Osteocyte (in vitro differentiated cells): ENCODE data around the gene CACNA1H. TPM values are rescaled to one million over a fixed set of nuclear protein-coding genes. Genes with fewer than 3 reads are reported as not detected.
"Not testable (repeated sequence)": the region's sequence is repeated elsewhere in the genome, so short reads cannot be mapped to it uniquely, and the experiment has no call there.

Experiments used
- DNase-seq: peaks from one replicate; pipeline ENCODE4 v3.0.0; 2021; ENCODE audit warnings: mixed read lengths; ENCODE audit not compliant: unreplicated experiment; ENCODE audit errors: extremely low spot score
- H3K27ac Mint-ChIP-seq: one replicate; pipeline ENCODE4 v1.8.0; 2021; ENCODE audit warnings: mild to moderate bottlenecking, mixed read lengths; ENCODE audit not compliant: unreplicated experiment
- H3K27me3 Mint-ChIP-seq: one replicate; pipeline ENCODE4 v1.8.0; 2021; ENCODE audit warnings: mixed read lengths; ENCODE audit not compliant: unreplicated experiment
- H3K36me3 Mint-ChIP-seq: one replicate; pipeline ENCODE4 v1.8.0; 2021; ENCODE audit warnings: mixed read lengths; ENCODE audit not compliant: unreplicated experiment
- H3K4me1 Mint-ChIP-seq: one replicate; pipeline ENCODE4 v1.8.0; 2021; ENCODE audit warnings: mixed read lengths; ENCODE audit not compliant: unreplicated experiment
- H3K4me3 Mint-ChIP-seq: one replicate; pipeline ENCODE4 v1.8.0; 2021; ENCODE audit warnings: mild to moderate bottlenecking, moderate library complexity, mixed read lengths; ENCODE audit not compliant: unreplicated experiment
- H3K9me3 Mint-ChIP-seq: one replicate; pipeline ENCODE4 v1.8.0; 2021; ENCODE audit warnings: mixed read lengths; ENCODE audit not compliant: unreplicated experiment
- CTCF ChIP-seq: fragments of 200-600 bp; sonication (generic); IDR thresholded peaks from 2 replicates; pipeline ENCODE4 v1.5.0; 2021; ENCODE audit warnings: antibody characterized with exemption, mild to moderate bottlenecking, moderate library complexity
- total RNA-seq: library from RNA; stranded (reverse); gene quantifications from 2 replicates; pipeline ENCODE4 v1.2.1, GENCODE V29; 2021

Gene CACNA1H
- total RNA-seq, 1 donor from 2014 or later, result 21.2 TPM

- H3K4me1 Mint-ChIP-seq, result no peaks in the 10 kb centered on the region
Measured at GRCh38 chr16:1223355-1224214, 70.7 kb downstream of the CACNA1H start.

GRCh38 chr16:1224558-1224957 lies 71.7 kb downstream of the CACNA1H start:
- no peak for TF ChIP-seq CTCF
- Mint-ChIP-seq H3K27ac (no peak overlapping the region), H3K4me1 (no peaks in the 10 kb centered on the region), H3K27me3 (no peaks in the 10 kb centered on the region), H3K9me3 (no peaks in the 10 kb centered on the region), H3K36me3 (peaks cover 3% of the 10 kb centered on the region), H3K4me3 (no peak overlapping the region)
- no peak for DNase-seq

More at GRCh38 chr16:1223355-1224214, 70.7 kb downstream of the CACNA1H start:
- no peak for DNase-seq
- H3K27me3 Mint-ChIP-seq, result no peaks in the 10 kb centered on the region
- H3K9me3 Mint-ChIP-seq, result no peaks in the 10 kb centered on the region
- H3K27ac Mint-ChIP-seq, result no peak overlapping the region
- TF ChIP-seq CTCF, result no peak
- H3K4me3 Mint-ChIP-seq, result no peak overlapping the region
- H3K36me3 Mint-ChIP-seq, result peaks cover 3% of the 10 kb centered on the region

GRCh38 chr16:1225051-1225451 lies 72.1 kb downstream of the CACNA1H start, which contains the start of gene TPSG1:
Gene TPSG1 (minus strand): TSS chr16:1225268. CDS start chr16:1225252, 16 bp downstream.
- Mint-ChIP-seq H3K9me3 (no peaks in the 10 kb centered on the region), H3K27ac (no peak within 1 kb of the TSS), H3K4me1 (no peaks in the 10 kb centered on the region), H3K4me3 (no peak within 1 kb of the TSS), H3K36me3 (peaks cover 3% of the 10 kb centered on the region), H3K27me3 (no peaks in the 10 kb centered on the region)
- DNase-seq, result no peak
- no peak for TF ChIP-seq CTCF

GRCh38 chr16:1225728-1226311 lies 72.9 kb downstream of the CACNA1H start:
- H3K4me1 Mint-ChIP-seq, DNase-seq, H3K4me3 Mint-ChIP-seq, H3K27me3 Mint-ChIP-seq, H3K9me3 Mint-ChIP-seq, H3K36me3 Mint-ChIP-seq, H3K27ac Mint-ChIP-seq: not testable (repeated sequence)

- not testable (repeated sequence) for H3K36me3 Mint-ChIP-seq, H3K27me3 Mint-ChIP-seq, H3K4me1 Mint-ChIP-seq, H3K9me3 Mint-ChIP-seq, H3K4me3 Mint-ChIP-seq, DNase-seq, H3K27ac Mint-ChIP-seq
Measured at GRCh38 chr16:1226692-1227091, 73.8 kb downstream of the CACNA1H start.

GRCh38 chr16:1228227-1228626 lies 75.3 kb downstream of the CACNA1H start:
- H3K36me3 Mint-ChIP-seq, H3K9me3 Mint-ChIP-seq, H3K27ac Mint-ChIP-seq, H3K4me3 Mint-ChIP-seq, H3K4me1 Mint-ChIP-seq, DNase-seq, H3K27me3 Mint-ChIP-seq: not testable (repeated sequence)

- not testable (repeated sequence) for H3K27ac Mint-ChIP-seq, H3K4me1 Mint-ChIP-seq, H3K36me3 Mint-ChIP-seq, H3K27me3 Mint-ChIP-seq, H3K4me3 Mint-ChIP-seq, H3K9me3 Mint-ChIP-seq, DNase-seq
Measured at GRCh38 chr16:1229476-1229875, 76.6 kb downstream of the CACNA1H start.

GRCh38 chr16:1230084-1230470 lies 77.2 kb downstream of the CACNA1H start, which contains the start of gene TPSB2:
Gene TPSB2 (minus strand): TSS chr16:1230184. CDS start chr16:1229951, 233 bp downstream.
- H3K36me3 Mint-ChIP-seq, H3K9me3 Mint-ChIP-seq, H3K27ac Mint-ChIP-seq, H3K4me1 Mint-ChIP-seq, H3K27me3 Mint-ChIP-seq, H3K4me3 Mint-ChIP-seq, DNase-seq: not testable (repeated sequence)

- H3K4me1 Mint-ChIP-seq, H3K9me3 Mint-ChIP-seq, H3K4me3 Mint-ChIP-seq, H3K36me3 Mint-ChIP-seq, H3K27ac Mint-ChIP-seq, H3K27me3 Mint-ChIP-seq, DNase-seq: not testable (repeated sequence)
Measured at GRCh38 chr16:1230471-1231212, 77.7 kb downstream of the CACNA1H start.
